GM12878 (cell line): ENCODE results near the gene SPHKAP. TPM values are rescaled to one million over a fixed set of nuclear protein-coding genes. Genes with fewer than 3 reads are reported as not detected.

Experiments
- ATAC-seq: fragments of 200-7000 bp; cut with Tn5 transposase; 3 replicates; pipeline ENCODE4 v1.9.1; 2020; ENCODE audit warnings: mild to moderate bottlenecking, moderate library complexity
- BruUV-seq: library from RNA; stranded (reverse); fragments of 400-500 nt; replicated peaks from 2 replicates; lab custom pipeline; 2021; lab: Mats Ljungman, UMichigan
- CTCF ChIA-PET: fragments of 300-600 bp; sonication (Branson Sonifier 250); formaldehyde crosslinking; extraction: SDS; loops from one replicate; lab custom pipeline; 2021; ENCODE audit warnings: inconsistent platforms; lab: Yijun Ruan, JAX
- POLR2A ChIA-PET: fragments of 350-600 bp; formaldehyde crosslinking; extraction: SDS; loops from one replicate; lab custom pipeline; 2021; ENCODE audit warnings: inconsistent platforms; lab: Charles Lee
- RAD21 ChIA-PET: fragments of 300-600 bp; sonication (Branson Sonifier 250); formaldehyde crosslinking; loops from one replicate; lab custom pipeline; 2023; ENCODE audit warnings: antibody characterized with exemption; ENCODE audit not compliant: unreplicated experiment; lab: Charles Lee
- SMC1A ChIA-PET: fragments of 300-600 bp; sonication (Branson Sonifier 250); formaldehyde crosslinking; loops from one replicate; lab custom pipeline; 2023; ENCODE audit not compliant: unreplicated experiment, uncharacterized antibody; lab: Charles Lee
- DNase-seq: peaks from one replicate; pipeline ENCODE4 v3.0.0-alpha.2; 2011; ENCODE audit warnings: low read depth, low spot score
- FAIRE-seq: peaks from 3 replicates; lab custom pipeline; 2011; peaks lifted over from hg19 to GRCh38; lab: Jason Lieb, UNC
- H2AFZ ChIP-seq: 2 replicates; pipeline ENCODE4 v1.6.0; 2011; ENCODE audit warnings: low read depth, low read length, control low read depth; ENCODE audit not compliant: control insufficient read depth
- H3K27ac ChIP-seq: 2 replicates; pipeline ENCODE4 v1.5.1; 2011; ENCODE audit warnings: control low read depth; ENCODE audit not compliant: control insufficient read depth, insufficient read depth
- H3K27me3 ChIP-seq, 2 experiments: replicated peaks in 1 of 2; 2 replicates each; pipeline versions ENCODE4 v1.6.0 to v1.6.1; 2011; ENCODE audit warnings: low read length in 1 of 2; ENCODE audit not compliant: control insufficient read depth in 2 of 2, insufficient read depth in 2 of 2
- H3K36me3 ChIP-seq, 2 experiments: 2 replicates each; pipeline ENCODE4 v1.5.1; 2011; ENCODE audit warnings: low read length in 1 of 2; ENCODE audit not compliant: control insufficient read depth in 2 of 2, insufficient read depth in 2 of 2
- H3K4me1 ChIP-seq: 2 replicates; pipeline ENCODE4 v1.6.1; 2011; ENCODE audit warnings: mild to moderate bottlenecking, low read length, moderate library complexity, mixed read lengths; ENCODE audit not compliant: control insufficient read depth, insufficient read depth
- H3K4me2 ChIP-seq: 2 replicates; pipeline ENCODE4 v1.6.0; 2011; ENCODE audit warnings: control low read depth; ENCODE audit not compliant: control insufficient read depth, insufficient read depth
- H3K4me3 ChIP-seq: fragments of 200-600 bp; sonication (generic); 2 replicates; pipeline ENCODE4 v1.5.1; 2016
- H3K79me2 ChIP-seq: 2 replicates; pipeline ENCODE4 v1.6.0; 2011; ENCODE audit warnings: low read length; ENCODE audit not compliant: control insufficient read depth, insufficient read depth
- H3K9ac ChIP-seq: 2 replicates; pipeline ENCODE4 v1.8.0; 2011; ENCODE audit warnings: low read length, control low read depth, mixed read lengths; ENCODE audit not compliant: control insufficient read depth, insufficient read depth
- H3K9me3 ChIP-seq: replicated peaks from 3 replicates; pipeline ENCODE4 v1.5.1; 2011; ENCODE audit warnings: mild to moderate bottlenecking, low read length; ENCODE audit not compliant: control insufficient read depth, insufficient read depth
- H4K20me1 ChIP-seq: 2 replicates; pipeline ENCODE4 v1.6.0; 2011; ENCODE audit not compliant: control insufficient read depth, insufficient read depth
- ATF3 ChIP-seq: IDR thresholded peaks from 2 replicates; pipeline ENCODE4 v1.6.1; 2011; ENCODE audit warnings: low read depth, mild to moderate bottlenecking, low read length, moderate library complexity, borderline replicate concordance; ENCODE audit errors: extremely low read depth
- BMI1 ChIP-seq: fragments of 450-650 bp; IDR thresholded peaks from 2 replicates; pipeline ENCODE4 v1.6.1; 2016; ENCODE audit warnings: mild to moderate bottlenecking, moderate library complexity, borderline replicate concordance
- CBX5 ChIP-seq: sonication (generic); IDR thresholded peaks from 2 replicates; pipeline ENCODE4 v1.6.1; 2016; ENCODE audit warnings: low read depth, moderate library complexity, mild to moderate bottlenecking, inconsistent platforms
- E4F1 ChIP-seq: fragments of 450-650 bp; IDR thresholded peaks from 2 replicates; pipeline ENCODE4 v1.6.1; 2018; ENCODE audit warnings: borderline replicate concordance, mild to moderate bottlenecking; ENCODE audit not compliant: partially characterized antibody
- MXI1 ChIP-seq: fragments of 150-350 bp; IDR thresholded peaks from 2 replicates; pipeline ENCODE4 v1.6.1; 2011; ENCODE audit warnings: low read depth, mild to moderate bottlenecking, inconsistent platforms, low read length, improper control_type of control experiment
- RFX5 ChIP-seq: IDR thresholded peaks from 2 replicates; pipeline ENCODE4 v1.6.1; 2011; ENCODE audit warnings: low read depth, low read length, improper control_type of control experiment
- SIN3A ChIP-seq: IDR thresholded peaks from 2 replicates; pipeline ENCODE4 v1.6.1; 2012; ENCODE audit warnings: low read depth, low read length, improper control_type of control experiment
- SKIL ChIP-seq: fragments of 450-650 bp; IDR thresholded peaks from 2 replicates; pipeline ENCODE4 v1.6.1; 2017; ENCODE audit warnings: mild to moderate bottlenecking, low read depth, inconsistent platforms; ENCODE audit not compliant: poor library complexity, severe bottlenecking
- ZBTB40 ChIP-seq: fragments of 450-650 bp; IDR thresholded peaks from 2 replicates; pipeline ENCODE4 v1.6.1; 2016; ENCODE audit warnings: mild to moderate bottlenecking, moderate library complexity, borderline replicate concordance
- ZNF687 ChIP-seq: fragments of 450-650 bp; IDR thresholded peaks from 2 replicates; pipeline ENCODE4 v1.6.1; 2017; ENCODE audit warnings: mild to moderate bottlenecking, moderate library complexity
- WGBS: methylation state at CpG from one replicate; pipeline ENCODE4 v1.1.6; 2016; ENCODE audit warnings: low lambda C conversion rate; ENCODE audit not compliant: insufficient replicate concordance, insufficient coverage; ENCODE audit errors: missing lambda C conversion rate; 5-methylcytosine and 5-hydroxymethylcytosine counted together
- in situ Hi-C: fragments of 300-500 bp; cut with MboI; formaldehyde crosslinking; loops from 9 replicates; pipeline ENCODE4 v1.14.3; 2018; ENCODE audit warnings: mixed read lengths
- intact Hi-C: fragments of 100-400 bp; cut with micrococcal nuclease; formaldehyde crosslinking; loops from one replicate; pipeline ENCODE4 v1.14.2; 2022; ENCODE audit not compliant: unreplicated experiment
- polyA plus RNA-seq, 11 experiments: library from polyadenylated mRNA; depleted of rRNA in 4 of 11; unstranded in 6 of 11; stranded (reverse) in 5 of 11; fragments of >200 nt; fragmentation: Nextera tagmentation in 4 of 11; fragmentation: Illumina TruSeq in 1 of 11; extraction: Ambion mirVana in 4 of 11; extraction: Trizol in 1 of 11; gene quantifications; 1 replicate in 1 of 11; 2 replicates in 10 of 11; pipeline versions ENCODE4 v1.2.1 to v1.2.3, GENCODE V29; 2011 to 2016; ENCODE audit warnings: inconsistent platforms in 2 of 11, missing spikeins in 2 of 11, low read depth in 1 of 11
- total RNA-seq, 4 experiments: library from RNA; depleted of rRNA in 3 of 4; stranded (reverse); fragments of >200 nt in 3 of 4; fragmentation: Illumina TruSeq in 1 of 4; extraction: Trizol in 1 of 4; gene quantifications; 2 replicates each; pipeline versions ENCODE4 v1.2.1 to v1.2.3, GENCODE V29; 2013 to 2021

SPHKAP gene
- total and polyA plus RNA-seq, 10 of the 15 experiments (the other 5 are each of a cell fraction or from before 2014, with no cell fraction given), result 0.03 TPM; not detected in 9

- ChIA-PET CTCF (no interaction called here), POLR2A (no interaction called here), SMC1A (no interaction called here), RAD21 (no interaction called here)
- no peak for DNase-seq
- WGBS, result 3% methylated on average over 2 of the region's 2 CpGs
- no peak overlapping the region for H3K27ac ChIP-seq
- H3K4me3 ChIP-seq, result no peak overlapping the region
- H3K36me3 ChIP-seq, result no peaks in the 10 kb centered on the region
- H3K9me3 ChIP-seq, result no peaks in the 10 kb centered on the region; the same call in 2 of the 3 replicates
- no peak overlapping the region for H3K9ac ChIP-seq
- H3K79me2 ChIP-seq, result no peaks in the 10 kb centered on the region
- H4K20me1 ChIP-seq, result no peaks in the 10 kb centered on the region
- H3K4me1 ChIP-seq, result no peaks in the 10 kb centered on the region
- in situ Hi-C loops, result no loop called here
- no peaks in the 10 kb centered on the region for H3K27me3 ChIP-seq
- H3K4me2 ChIP-seq, result no peak overlapping the region
- H2AFZ ChIP-seq, result no peak overlapping the region
- intact Hi-C loops, result no loop called here
- no peak for FAIRE-seq
- BruUV-seq, result no TSS peak
- no peak for ATAC-seq
- TF ChIP-seq RFX5, result no peak
- TF ChIP-seq BMI1, result no peak
- TF ChIP-seq CBX5, result no peak
- no peak for TF ChIP-seq MXI1
- no peak for TF ChIP-seq ZBTB40
- no peak for TF ChIP-seq SIN3A
- no peak for TF ChIP-seq ZNF687
- no peak for TF ChIP-seq ATF3
- TF ChIP-seq SKIL, result no peak
- no peak for TF ChIP-seq E4F1
Observed at GRCh38 chr2:228084717-228085116, 96.8 kb downstream of the SPHKAP start.
